HK-2 (cell line): ENCODE measurements around the gene CD300LG.
"Not testable (repeated sequence)": the region's sequence is repeated elsewhere in the genome, so short reads cannot be mapped to it uniquely, and the experiment has no call there.

Experiments used
- DNase-seq: peaks from one replicate; pipeline ENCODE4 v3.0.0-alpha.2; 2018; ENCODE audit not compliant: unreplicated experiment

The CD300LG gene

GRCh38 chr17:43878260-43879175 is 31.5 kb downstream of the CD300LG start:
- DNase-seq, result peak; percentile 90

DNA sequence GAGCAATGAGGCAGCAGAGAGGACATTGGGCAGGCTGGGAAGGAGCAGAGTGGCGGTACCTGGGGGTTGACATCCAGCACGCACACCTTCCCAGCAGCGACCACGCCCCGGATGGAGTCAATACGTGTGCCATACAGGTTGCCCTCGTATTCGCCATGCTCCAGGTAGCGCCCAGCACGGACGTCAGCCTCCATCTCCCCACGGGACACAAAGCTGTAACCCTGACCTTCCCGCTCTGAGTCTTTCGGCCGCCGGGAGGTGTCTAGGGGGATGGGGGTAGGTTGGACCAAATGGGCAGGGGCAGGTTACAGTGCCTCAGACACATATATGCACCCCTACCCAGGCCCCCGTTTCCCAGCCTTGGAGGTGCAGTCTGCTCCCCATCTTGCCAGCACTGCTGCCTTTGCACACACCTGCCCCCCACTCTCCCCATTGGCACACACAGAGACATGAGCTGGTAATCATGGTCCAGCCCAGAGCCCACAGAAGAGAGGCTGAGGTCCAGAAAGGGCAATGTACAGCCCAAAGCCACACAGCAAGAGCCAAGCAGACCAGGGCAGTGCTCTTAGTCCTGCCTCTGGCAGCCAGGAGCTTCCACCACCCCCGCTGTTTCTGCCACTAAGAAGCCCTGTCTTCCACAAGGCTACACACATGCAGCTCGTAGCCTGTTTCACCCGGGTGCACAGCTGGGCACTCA is 32.9 kb downstream of the CD300LG start:
- DNase-seq, result no peak

DNA sequence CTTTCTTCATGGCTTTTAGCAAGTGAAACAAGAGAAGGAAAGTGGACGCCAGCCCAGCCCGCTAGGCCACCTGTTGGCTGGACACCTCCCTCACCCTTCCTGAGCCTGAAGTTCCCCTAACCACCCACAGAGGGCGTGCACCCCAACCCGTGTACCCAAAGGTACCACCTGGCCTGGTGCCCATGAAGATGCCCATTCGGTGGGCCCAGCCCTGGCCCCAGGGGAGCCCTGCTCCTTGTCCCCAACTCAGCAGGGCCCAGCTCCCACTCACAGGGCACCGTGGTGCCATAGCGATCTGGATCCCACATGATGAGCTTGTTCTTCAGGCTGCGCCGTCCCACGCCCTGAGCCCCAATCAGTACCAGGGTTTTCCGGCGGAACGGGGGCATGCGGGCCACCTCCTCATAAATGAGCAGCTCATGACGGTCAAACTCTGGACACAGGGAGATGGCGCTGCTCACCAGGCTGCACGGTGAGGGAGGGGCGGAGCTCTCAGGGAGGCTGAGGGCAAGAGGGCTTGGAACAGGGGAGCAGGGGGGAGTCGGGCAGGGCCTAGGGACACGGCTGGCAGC is 33.5 kb downstream of the CD300LG start:
- DNase-seq, result peak; percentile 35

GRCh38 chr17:43881181-43881580 is 34.2 kb downstream of the CD300LG start:
- DNase-seq, result no peak

DNA sequence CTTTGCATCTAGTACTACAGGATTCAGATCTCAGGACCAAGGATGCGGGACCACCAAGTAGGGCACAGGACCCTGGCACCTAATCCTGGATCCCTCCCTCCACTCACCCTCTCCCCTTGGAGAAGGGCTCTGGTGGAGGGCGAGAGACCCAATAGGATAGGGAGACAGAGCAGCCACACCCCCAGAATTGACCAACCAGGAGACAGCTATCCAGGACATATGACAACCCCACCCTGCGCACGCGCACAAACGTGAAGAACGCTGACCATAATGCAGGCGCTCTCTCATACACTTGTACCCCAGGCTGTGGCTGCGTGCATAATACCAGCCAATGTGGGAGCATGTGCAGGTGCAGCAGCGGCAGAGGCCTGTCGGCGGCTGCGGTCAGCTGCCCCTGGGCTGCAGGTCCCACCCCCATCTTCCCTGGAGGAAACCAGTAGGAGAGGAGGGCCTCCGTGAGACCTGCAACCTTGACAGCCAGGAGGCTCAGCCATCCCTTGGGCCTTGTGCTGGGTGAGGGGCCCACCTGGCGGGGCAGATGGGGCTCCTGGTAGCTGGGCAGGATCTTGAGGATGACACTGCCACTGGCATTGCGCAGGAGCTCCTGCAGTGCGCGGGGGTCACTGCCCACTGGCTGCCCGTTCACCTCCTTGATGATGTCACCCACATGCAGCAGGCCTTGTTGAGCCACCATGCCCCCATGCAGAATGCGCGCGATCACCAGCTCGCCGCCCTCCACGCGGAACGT is 35.0 kb downstream of the CD300LG start:
- DNase-seq, result no peak

DNA sequence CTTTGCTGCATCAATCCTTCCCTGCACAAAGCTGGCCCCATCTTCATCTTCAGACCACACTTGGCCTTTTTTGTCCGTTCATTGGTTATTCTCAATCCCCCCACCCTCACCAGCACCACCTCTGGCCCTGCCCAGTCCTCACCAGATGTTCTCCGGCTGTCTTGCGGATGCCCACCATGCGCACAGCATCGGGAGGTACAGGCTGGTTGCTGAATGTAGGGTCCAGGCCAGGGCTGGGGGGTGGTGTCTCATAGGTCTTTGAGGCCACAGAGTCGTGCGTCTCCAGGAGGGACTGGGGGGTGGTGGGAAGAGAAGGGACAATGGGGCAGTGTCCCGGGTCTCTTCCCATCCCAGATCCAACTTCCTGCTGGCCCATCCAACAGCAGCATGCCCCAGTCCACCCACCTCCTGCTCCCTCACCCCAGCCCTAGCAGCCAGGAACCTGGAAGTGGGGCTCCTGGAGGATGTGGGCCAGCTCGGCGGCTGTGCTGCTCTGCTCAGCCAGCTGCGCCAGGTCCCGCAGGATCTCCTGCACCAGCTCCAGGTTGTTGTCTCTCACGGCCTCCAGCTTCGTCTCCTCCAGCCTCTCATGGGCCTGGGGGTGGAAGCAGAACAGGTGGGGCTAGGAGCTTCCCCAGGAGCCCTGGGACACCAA is 35.9 kb downstream of the CD300LG start:
- no peak for DNase-seq

GRCh38 chr17:43888548-43888947 is 41.6 kb downstream of the CD300LG start:
- no peak for DNase-seq

GRCh38 chr17:43890240-43890639 is 43.3 kb downstream of the CD300LG start:
- no peak for DNase-seq

GRCh38 chr17:43891851-43892646 is 45.1 kb downstream of the CD300LG start:
- no peak for DNase-seq

DNA sequence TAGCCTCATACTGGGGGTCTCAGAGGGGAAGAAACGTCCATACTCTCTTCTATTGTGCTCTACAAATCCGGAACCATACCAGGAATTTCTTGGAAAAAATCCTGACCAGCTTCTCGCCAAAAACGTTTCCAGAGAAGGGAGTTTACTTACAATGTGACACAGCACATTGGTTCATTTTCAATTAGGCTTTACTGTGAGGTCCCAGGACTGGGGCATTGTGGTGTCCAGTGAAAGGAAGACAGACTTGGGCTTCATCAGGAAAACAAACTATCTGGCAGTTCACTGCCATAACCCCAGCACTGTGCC is 45.6 kb downstream of the CD300LG start:
- DNase-seq, result no peak

GRCh38 chr17:43894494-43894893 is 47.5 kb downstream of the CD300LG start:
- DNase-seq, result not testable (repeated sequence)

DNA sequence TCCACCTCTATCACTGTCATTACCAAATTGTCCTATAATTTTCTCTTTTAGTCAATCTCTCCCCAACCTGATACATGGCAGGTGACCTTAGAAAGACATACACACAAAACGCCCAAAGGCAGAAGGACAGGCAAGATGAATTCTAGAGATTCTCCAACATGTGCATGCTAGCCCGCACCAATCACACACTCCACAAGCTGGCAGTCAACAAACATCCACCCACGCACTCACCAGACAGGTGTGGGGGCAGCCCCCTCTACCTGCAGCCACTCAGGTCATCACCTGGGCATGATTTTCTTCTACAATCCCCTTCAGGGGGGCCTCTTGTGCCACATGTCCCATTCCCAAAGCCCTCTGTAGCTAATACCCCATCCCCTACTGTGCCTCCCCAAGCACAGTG is 50.9 kb downstream of the CD300LG start:
- no peak for DNase-seq

- DNase-seq, result no peak
These were observed 51.5 kb downstream of the CD300LG start for GRCh38 chr17:43898446-43898845.

DNA sequence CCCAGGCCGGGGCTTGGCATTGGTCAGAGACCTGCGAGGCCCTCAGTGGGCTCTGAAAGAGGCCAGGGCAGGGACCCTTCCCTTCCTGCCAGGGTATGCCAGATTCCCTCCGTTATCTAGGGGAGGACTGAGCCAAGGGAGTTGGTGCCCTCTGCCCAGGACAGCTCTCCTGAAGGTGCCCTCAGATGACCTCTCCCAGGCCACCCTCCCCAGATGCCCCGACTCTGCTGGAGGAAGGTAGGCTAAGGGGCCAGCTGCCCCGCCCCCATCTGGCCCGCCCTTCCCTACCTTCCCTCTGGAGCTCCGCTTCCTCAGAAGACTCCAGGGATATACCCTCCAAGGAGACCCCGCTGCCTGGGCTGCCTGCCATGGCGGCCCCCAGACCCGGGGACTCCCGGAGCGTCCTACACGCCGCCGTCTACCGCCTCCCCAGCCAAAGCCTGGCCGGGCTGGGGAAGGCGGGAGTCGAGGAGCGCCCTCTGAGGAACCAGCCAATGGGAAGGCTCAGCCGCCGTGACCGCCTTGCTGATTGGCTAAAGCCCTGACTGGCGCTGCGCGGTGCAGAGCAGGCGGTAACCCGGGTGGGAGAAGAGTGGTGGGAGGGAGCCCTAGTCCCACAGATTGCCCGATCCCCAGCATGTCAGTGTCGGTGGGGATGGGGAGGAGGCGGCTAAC is 53.3 kb downstream of the CD300LG start:
- DNase-seq, result peak; percentile 91

DNA sequence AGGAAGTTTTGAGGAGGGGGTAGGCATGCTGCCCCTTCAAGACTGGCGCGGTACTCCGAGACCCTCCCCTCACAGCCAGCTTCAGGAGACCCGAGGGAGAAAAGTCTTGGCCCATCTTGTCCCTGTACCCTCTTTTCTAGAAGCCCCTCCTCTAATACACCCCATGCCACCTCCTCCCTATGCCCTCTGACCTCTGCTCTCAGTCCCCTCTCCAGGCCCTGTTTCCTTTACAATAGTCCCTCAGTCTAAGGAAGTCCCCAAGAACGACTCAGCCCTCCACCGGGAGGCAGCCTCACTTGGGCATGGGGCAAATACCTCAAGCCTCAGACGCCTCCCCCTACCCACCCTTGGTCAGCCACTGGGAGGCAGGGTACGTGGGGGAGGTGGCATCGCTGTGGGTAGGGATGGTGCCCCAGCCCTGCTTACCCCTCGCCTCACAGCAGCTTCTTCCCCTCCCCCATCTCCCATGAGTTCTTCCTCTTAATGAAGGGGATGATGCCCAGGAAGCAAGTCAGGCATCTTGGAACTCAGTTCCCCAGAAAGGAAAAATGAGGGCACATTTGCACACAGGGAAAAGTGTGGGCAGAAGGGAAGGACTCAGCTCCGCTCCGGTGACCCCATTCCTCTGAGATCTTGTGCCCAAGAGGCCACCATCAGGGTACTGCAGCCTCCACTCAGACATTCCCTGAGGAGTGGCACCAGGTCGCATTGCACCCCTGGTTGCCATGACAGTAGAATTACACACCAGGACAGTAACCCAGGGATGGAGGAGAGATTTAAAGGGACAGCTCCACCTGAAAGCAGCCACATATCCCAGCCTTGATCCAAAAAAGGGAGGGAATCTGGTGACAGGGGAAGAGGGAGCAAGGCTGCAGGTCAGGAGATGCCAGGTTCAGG is 54.1 kb downstream of the CD300LG start:
- no peak for DNase-seq

DNA sequence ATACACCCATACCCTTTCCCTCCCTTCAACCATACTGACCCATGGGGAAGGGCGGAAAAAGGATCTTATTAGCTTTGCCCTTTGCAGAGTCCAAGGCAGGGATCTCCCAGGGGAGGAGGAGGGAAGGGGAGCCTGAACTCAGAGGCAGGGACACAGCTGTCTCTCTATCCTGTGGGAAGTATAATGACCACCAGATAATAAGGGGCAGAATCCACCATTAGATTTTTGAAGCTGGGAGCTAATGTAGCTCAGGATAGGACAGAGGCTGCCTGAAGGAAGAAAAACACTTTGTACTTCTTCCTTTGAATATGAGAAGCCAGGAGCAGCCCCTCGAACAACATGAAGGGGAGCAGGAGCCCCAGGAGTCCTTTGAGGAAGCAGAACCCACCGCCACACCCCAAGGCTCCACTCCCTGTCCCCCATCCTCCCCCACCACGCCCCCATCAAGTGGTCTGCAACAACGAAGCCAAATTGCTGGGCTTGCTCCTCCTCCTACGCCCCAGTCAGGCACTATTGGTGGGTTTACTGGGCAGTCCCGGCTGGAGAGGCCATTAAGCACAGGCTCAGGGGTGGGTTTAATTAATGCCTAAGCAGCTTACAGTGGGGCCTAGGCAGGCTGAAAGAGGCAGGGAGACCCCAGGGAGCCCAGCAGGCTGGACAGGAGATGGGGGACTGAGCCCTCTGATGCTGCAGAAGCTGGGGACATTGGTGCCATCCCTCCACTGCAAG is 55.0 kb downstream of the CD300LG start:
- DNase-seq, result no peak

- DNase-seq, result no peak
These were observed 58.5 kb downstream of the CD300LG start for GRCh38 chr17:43905400-43905984.
